Fibroblast of the aortic adventitia (primary cell): ENCODE data around the gene INPP5F. TPM values are rescaled to one million over a fixed set of nuclear protein-coding genes. Genes with fewer than 3 reads are reported as not detected.

Source experiments
- DNase-seq: peaks from one replicate; pipeline ENCODE4 v3.0.0-alpha.2; 2010; ENCODE audit warnings: low read depth
- H3K4me3 ChIP-seq: 2 replicates; pipeline ENCODE4 v1.5.1; 2011; ENCODE audit warnings: low read depth, mild to moderate bottlenecking, control low read depth, low read length, moderate library complexity
- CTCF ChIP-seq: IDR thresholded peaks from 2 replicates; pipeline ENCODE4 v1.5.1; 2011; ENCODE audit warnings: mild to moderate bottlenecking, low read length, control low read depth, inconsistent platforms; ENCODE audit not compliant: insufficient read depth
- total RNA-seq: library from RNA; depleted of rRNA; stranded (reverse); fragments of >200 nt; gene quantifications from 2 replicates; pipeline ENCODE4 v1.2.3, GENCODE V29; 2012; ENCODE audit warnings: low replicate concordance

INPP5F gene
- total RNA-seq, 1 donor, result 22.2 TPM

GRCh38 chr10:119694608-119695007 is 31.2 kb upstream of the INPP5F start:
- DNase-seq, result no peak
- no peak for TF ChIP-seq CTCF
- H3K4me3 ChIP-seq, result no peak overlapping the region

- TF ChIP-seq CTCF, result no peak
- no peak overlapping the region for H3K4me3 ChIP-seq
- DNase-seq, result no peak
Measured at GRCh38 chr10:119700321-119700954, 25.4 kb upstream of the INPP5F start.

- no peak for TF ChIP-seq CTCF
- DNase-seq, result peak; percentile 44
- no peak overlapping the region for H3K4me3 ChIP-seq
Measured at GRCh38 chr10:119701861-119702260, 24.0 kb upstream of the INPP5F start.

- TF ChIP-seq CTCF, result no peak
- no peak overlapping the region for H3K4me3 ChIP-seq
- no peak for DNase-seq
Measured at GRCh38 chr10:119702583-119702982, 23.3 kb upstream of the INPP5F start.

GRCh38 chr10:119703903-119704508 is 21.8 kb upstream of the INPP5F start:
- no peak for DNase-seq
- no peak overlapping the region for H3K4me3 ChIP-seq
- TF ChIP-seq CTCF, result no peak

GRCh38 chr10:119705434-119705831 is 20.4 kb upstream of the INPP5F start:
- TF ChIP-seq CTCF, result no peak
- no peak for DNase-seq

More at GRCh38 chr10:119705434-119705831, 20.4 kb upstream of the INPP5F start:
- H3K4me3 ChIP-seq, result no peak overlapping the region
